NCI-H146 treated with DMSO at 0.1 percent for 48 hours (cell line): ENCODE results near the gene ADAMTS14.

Source experiments
- DNase-seq: peaks from one replicate; lab custom pipeline; 2025; ENCODE audit not compliant: unreplicated experiment; lab: John Stamatoyannopoulos, UW

ADAMTS14 gene

DNA sequence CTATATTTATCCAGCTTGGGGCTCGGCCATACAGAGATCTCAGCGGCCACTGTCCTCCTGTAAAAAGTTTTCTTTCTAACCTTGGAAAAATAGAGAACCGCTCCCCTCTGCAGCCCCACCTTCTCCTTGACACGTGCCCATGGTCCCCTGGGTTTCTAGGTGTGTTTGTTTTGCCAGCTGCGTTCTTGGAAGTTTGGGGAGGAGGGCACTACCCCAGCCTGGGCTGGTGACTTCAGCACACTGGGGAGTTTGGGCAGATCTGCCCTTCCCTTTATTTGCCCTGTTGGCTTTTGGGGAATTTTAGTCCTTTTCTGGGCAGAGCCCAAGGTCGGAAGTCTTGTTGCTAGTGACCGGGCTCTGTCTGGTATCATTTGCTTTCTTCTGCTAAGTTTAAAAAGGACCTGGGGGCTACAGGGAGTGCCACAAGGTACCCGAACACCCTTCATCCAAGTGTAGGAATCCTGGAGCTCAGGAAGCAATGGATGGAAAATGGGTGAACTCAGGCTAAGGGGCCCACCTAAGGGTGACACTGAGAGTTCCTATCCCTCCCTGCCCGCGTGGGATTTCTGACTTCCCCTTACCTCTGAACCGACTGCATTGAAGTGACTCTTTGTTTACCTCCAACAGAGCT lies 1.7 kb downstream of the ADAMTS14 start:
- no peak for DNase-seq

- DNase-seq = no peak
Measured at GRCh38 chr10:70674560-70675495, 2.5 kb downstream of the ADAMTS14 start.

GRCh38 chr10:70675496-70676161 lies 3.3 kb downstream of the ADAMTS14 start:
- DNase-seq = no peak

DNA sequence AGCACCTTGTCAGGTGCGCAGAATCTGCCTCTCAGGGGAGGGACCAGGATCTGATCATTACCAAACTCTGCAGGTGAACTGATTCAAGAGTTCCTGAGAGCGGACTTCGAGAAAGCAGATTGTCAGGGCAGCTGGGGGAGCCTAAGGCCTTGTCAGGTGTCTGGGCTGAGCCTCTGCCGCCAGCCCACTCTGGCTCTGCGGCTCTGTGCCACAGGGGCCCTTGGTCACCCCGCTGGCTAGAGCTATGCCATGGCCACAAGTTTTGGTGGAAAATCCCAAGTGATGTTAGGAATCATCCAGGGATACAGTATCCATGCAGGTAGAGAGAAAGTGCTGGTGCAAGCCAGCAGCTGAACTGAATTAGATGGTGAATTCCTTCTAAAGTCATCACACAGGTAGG lies 4.2 kb downstream of the ADAMTS14 start:
- no peak for DNase-seq

- DNase-seq = no peak
Measured at GRCh38 chr10:70677016-70677415, 4.7 kb downstream of the ADAMTS14 start.

DNA sequence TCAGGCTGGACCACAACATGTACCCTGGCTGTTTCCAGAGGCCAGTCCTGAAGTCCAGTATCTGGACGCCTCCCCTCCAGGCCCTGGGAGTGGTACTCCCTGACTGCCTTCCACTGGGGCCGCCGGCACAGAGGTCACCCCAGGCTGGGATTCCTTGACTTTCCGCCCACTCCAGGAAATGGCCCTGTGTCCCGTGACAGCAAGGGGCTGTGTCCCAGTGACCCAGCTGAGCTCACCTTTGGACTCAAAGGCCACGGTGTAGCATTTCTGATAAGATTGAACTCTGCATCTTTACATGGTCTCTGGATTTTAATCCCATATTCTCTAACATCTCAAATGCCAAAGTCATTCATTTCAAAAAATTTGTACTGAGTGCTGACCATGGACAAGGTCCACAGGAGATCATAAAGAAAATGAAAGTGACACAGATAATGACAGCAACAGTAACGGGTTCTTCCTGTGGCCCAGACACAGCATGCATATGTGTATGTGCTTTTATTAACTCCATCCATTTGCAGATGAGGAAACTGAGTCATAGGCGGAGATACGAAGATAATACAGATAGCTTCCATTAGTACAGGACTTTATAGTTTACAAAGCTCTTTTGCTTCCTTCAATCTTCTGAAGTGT lies 5.4 kb downstream of the ADAMTS14 start:
- no peak for DNase-seq

GRCh38 chr10:70678250-70678635 lies 5.9 kb downstream of the ADAMTS14 start:
- no peak for DNase-seq

DNA sequence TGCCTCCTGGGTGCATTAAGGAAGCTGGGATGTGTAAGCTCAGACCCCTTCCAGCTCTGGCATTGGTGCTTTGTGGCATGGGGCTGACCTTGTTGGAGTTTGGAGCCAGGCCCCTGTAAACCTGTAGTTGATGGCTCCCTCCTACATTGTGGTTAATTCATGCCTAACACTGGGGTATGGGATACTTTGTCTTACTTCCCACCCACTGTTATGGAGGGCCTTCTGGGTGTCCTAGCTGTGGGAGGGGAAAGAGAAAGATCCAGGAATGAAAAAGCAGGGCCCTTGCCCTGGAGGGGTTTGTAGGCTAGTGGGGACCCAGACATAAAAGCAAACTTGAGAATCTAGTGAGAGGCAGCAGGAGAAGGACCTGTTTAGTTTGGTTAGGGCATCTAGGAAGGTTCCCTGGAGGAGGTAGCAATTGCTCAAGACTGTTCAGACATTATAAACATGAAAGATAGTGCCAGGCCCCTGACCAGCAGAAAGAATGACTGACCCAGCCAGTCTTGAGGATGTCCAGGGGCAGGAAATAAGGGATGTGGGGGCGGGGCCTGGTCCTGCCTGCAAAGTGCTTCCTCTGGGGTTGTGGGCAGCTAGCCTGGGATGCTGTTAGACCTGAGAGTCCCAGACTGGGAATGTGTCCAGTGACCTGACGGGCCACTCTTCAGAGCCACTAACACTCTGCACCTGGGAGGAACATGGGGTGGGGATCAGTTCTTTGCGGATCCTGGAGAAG lies 6.6 kb downstream of the ADAMTS14 start:
- no peak for DNase-seq

- DNase-seq = no peak
Measured at GRCh38 chr10:70679498-70679897, 7.2 kb downstream of the ADAMTS14 start.

DNA sequence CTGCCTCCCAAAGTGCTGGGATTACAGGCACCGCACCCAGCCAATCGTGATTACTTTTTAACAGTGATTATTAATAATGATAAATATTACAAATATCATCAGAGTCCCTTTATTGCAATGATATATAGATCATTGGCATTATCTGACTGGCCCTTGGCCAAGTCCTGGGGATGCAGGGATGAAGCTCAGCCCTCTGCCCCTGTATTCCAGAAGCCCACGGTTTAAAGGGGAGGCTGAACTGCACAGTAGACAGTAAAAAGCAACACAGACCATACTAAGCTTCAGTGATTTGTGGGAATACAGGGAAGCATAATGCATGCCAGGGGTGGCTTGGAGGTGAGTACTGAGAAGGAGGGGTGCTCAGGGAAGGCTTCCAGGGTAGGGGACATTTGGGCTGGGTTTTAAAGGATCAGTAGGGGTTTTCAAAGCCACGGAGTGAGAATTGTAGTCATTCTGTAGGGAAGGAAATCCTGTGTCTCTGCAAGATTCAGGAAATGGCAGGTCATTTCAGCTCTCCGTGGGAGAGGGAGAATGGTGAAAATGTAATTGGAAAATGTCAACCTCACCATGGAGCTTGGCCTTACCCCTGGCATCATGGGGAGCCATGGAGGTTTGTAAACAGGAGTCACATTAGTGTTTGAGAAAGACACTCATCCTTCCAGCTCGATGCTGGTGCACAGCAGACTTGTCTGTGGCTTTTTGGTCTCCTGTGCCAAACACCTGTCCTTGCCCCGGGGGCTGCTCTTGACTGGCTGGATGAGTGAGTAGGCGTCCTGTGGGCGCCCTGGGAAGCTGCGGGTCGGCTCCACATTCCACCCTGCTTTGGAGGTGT lies 8.8 kb downstream of the ADAMTS14 start:
- DNase-seq = no peak

- DNase-seq = no peak
Measured at GRCh38 chr10:70681731-70682005, 9.4 kb downstream of the ADAMTS14 start.

DNA sequence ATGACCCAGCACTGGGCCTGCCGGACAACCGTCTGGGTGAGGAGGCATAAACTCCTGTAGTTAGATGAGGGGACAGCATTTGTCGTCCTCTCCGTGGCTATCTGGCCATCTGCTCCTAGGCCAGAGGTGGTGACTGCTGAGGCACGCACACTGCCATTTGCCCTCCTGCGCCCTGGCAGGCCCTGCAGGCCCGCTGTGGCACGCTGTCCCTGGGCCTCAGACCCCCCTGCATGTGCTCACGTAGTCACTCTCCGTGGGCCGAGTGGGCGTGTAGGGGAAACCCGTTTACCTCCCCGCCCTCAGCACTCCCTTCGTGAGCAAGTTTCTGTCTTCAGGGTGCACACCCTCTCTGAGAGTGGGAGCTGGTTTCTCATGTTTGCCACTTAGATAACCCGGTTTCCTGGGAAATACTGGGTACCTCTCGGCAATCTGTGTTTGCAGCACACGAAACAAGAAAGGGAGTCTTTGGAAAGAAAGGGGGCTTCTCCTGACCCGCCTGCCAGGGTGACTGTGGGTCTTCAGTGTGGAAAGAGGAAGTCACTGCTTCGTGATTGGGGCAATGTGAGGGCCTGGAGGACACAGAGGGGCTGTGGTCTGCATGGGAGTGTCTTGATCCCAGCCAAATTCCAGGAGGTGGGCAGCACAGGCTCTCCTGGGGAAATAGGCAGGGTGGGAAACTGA lies 10.8 kb downstream of the ADAMTS14 start:
- no peak for DNase-seq

- no peak for DNase-seq
Measured at GRCh38 chr10:70683601-70683934, 11.3 kb downstream of the ADAMTS14 start.

- no peak for DNase-seq
Measured at GRCh38 chr10:70683940-70684339, 11.6 kb downstream of the ADAMTS14 start.

- DNase-seq = no peak
Measured at GRCh38 chr10:70684374-70684773, 12.1 kb downstream of the ADAMTS14 start.

- no peak for DNase-seq
Measured at GRCh38 chr10:70684839-70685454, 12.6 kb downstream of the ADAMTS14 start.

DNA sequence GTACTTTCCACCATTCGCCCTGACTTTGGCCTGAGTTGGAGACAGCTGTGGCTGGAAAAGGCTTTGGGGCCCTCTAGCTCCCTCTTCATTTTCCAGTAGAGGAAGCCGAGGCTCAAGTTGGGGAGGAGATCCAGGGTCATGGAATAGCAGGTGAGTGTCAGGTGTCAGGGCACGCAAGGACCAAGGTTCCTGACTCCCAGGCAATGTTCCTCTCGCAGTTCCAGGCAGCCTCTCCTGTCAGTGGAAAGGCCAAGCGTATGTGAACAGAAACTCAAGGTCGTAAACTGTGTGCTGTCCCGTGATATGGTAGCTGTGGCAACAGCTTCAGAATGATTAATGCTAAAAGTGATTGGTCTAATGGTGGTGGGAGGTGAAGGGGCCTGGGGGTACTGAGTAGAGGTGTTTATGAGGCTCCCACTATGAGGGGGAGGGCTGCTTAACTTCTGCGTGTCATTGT lies 13.2 kb downstream of the ADAMTS14 start:
- no peak for DNase-seq

GRCh38 chr10:70688828-70689227 lies 16.5 kb downstream of the ADAMTS14 start:
- no peak for DNase-seq

DNA sequence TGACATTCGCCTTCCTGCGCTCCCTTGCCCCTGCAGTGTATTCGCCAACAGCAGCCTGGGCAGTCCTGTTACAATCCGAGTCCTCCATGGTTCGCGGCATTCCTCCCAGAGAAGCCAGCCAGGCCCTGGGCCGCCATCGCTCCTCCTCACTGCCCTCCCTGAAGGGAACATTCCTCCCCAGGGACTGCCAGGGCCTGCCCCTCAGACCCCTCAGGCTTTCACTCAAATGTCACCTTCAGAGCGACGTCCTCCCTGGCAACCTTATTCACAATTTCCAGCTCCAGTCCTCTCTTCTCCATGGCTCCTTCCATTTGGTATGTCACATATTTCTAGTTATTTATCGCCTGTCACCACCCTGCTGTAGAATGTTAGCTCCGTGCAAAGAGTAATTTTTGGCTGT lies 17.4 kb downstream of the ADAMTS14 start:
- DNase-seq = no peak
